Measurements from ENCODE around the gene MRPS12.
A peak's percentile ranks its signal among the peaks of the same experiment; 100 is the strongest.

MRPS12 gene

DNA sequence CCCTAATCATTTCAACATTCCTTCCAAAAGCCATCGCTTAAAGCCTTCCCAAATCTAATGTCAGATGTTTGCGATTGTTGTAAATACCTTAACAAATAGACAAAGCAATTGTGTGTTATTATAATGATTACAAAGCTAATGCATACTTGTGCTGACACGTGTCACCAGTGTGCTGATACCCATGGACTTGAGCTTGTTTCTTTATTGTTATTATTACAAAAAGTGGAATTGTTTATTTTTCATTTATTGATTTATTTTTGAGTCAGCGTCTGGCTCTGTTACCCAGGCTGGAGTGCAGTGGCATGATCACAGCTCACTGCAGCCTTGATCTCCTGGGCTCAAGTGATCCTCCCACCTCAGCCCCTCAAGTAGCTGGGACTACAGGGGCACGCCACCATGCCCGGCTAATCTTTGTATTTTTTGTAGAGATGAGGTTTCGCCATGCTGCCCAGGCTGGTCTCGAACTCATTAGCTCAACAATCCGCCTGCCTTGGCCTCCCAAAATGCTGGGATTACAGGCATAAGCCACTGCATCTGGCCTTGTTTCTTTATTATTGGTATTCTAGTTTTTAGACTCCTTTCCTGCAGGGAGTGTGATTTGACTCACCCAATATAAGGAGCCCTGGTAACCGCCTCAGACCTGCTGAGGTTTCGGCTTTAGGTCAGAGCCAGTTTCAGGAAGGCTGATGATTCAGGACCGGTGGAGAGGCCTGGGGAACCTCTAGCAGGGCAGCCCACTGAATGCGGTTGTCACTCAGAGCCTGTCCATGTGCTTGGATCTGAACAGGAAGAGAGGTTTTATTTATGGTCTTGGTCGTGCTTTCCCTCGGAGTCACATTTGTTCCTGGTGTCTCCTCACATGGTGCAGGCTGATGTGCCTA is 46.9 kb downstream of the MRPS12 start:
- no peak for DNase-seq

DNA sequence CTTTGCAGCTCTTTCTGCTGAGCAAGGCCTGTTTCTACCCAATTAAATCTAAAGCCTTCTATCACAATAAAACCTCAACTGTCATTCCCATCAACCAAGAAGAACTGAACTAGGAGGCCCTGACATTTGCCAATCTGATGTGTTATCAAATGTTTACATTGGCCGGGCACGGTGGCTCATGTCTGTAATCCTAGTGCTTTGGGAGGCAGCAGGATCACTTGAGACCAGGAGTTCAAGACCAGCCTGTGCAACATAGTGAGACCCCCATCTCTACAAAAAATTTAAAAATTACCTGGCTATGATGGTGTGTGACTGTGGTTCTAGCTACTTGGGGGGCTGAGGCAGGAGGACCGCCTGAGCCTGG is 47.6 kb downstream of the MRPS12 start:
- no peak for DNase-seq

DNA sequence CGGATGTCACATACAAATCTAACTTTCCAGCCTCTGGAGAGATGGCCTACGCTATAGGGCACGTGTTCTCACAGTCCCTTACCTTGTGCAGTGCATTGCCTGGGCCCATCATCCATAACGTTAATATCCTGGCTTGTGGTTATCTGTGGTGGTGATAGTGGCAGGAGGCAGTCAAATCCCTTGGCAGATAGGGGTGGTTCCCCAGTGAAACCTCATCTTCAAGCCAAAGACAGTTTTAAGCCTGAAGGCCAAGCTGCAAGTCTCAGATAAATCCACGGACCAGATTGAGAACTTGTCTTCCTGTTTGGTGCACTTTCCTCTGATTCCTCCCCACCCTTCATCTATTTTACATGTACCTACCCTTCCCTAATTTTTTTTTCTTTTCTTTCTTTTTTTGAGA is 49.1 kb downstream of the MRPS12 start:
- DNase-seq = peak; percentile 58

DNA sequence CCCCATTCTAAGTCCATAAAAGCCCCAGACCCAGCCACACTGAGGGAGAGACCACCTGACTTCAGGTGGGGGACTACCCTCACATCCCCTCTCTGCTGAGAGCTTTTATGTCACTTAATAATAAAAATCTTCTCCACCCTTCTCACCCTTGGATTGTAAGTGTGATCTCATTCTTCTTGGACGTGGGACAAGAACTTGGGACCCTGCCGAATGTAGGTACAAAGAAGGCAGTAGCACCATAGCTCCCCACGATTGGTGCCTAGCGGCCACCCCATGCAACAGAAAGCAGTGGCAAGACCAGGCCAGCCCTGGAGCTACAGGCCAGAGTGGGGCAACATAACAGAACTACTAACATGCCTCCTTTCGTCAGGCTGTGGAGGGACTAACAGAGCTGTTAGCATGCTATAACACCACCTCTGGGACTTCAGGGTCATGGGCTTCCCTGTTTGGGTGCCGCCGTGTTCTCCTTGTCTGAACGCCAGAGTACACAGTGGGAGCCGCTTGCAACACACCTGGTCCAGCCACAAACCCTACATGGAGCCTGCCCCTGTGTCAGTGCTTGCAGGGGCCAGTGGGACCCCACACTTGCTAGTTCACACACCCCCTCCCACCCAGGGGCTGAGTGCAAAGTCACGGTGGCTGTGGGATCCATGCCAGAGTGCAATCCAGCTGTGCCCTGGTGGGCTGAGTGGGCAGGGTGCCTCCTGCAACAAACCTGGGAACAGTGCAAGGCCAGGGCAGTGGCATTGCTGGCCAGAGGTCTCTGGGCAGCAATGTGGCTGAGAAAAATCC is 50.0 kb downstream of the MRPS12 start:
- DNase-seq = no peak

Measured in hematopoietic multipotent progenitor cell treated with erythropoietin and hydrocortisone succinate and interleukin-3 and kit ligand, for 6 days (in vitro differentiated cells).